HG02623 (cell line): ENCODE results near the gene MACF1.

Experiments
- ATAC-seq: cut with Tn5 transposase; IDR thresholded peaks from one replicate; pipeline ENCODE4 v1.9.1; 2021; ENCODE audit warnings: moderate library complexity; ENCODE audit not compliant: unreplicated experiment

The MACF1 gene

GRCh38 chr1:39293375-39294070, 89.0 kb downstream of the MACF1 start:
- ATAC-seq = no peak

- no peak for ATAC-seq
These were observed 90.0 kb downstream of the MACF1 start for GRCh38 chr1:39294531-39294930.

DNA sequence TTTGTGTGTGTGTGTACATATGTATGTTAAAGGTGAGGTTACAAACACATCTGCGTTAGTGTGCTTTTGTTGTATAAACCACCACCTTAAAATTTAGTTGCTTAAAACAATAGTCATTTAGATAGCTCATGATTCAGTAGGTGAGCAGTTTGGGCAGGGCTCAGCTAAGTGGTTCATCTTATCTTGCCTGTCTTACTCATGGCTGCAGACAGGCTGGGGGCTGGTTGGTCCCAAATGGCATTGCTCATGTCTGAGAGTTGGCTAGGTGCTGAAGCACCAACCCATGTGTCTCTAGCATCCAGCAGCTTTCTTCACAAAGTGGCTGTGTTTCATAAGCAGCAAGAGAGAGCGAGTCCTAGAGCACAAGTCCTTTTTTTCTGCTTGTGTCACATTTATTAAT, 91.4 kb downstream of the MACF1 start:
- ATAC-seq = no peak

DNA sequence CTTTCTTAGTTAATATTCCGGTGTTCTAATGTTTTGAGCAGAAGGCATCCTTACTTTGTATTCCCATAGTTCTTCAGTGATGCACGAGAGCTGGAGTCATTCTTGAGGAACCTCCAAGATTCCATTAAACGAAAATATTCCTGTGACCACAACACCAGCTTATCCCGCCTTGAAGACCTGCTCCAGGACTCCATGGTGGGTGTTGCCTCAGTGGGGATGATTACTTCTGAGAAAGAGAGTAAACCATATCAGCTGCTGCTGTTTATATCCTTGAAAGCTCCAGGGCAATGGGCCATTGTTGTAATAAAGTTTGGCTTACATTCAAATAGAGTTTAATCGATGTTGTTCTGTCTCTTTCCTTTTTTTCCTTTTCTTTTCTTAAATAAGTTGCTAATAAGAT, 93.1 kb downstream of the MACF1 start:
- no peak for ATAC-seq

DNA sequence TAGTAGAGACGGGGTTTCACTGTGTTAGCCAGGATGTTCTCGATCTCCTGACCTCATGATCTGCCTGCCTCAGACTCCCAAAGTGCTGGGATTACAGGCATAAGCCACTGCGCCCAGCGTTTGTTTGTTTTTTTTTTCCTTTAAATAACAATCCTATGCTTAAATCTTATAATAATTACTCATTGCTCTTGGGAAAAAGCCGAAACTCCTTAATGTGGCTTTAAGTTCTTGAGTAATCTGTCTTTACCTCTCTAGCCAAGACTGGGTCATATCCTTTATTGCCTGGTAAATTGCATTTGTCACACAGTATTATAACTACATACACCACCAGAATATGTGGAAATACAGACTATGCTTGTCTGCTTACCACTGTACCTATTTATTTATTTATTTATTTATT, 97.1 kb downstream of the MACF1 start:
- ATAC-seq = no peak

- no peak for ATAC-seq
These were observed 101.1 kb downstream of the MACF1 start for GRCh38 chr1:39305555-39305954.

DNA sequence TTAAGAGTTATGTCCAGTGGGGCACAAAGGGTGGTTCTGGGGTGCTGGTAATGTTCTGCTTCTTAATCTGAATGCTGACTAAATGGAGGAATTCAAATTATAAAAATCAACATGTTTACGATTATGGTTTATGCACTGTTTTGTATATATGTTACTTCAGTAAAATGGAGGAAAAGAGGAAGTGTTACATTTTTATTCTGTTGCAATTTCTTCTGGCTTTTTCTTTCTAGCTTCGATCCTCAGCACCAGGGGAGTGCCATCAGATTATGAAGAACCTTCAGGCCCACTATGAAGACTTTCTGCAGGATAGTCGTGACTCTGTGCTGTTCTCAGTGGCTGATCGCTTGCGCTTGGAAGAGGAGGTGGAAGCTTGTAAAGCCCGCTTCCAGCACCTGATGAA, 105.5 kb downstream of the MACF1 start:
- no peak for ATAC-seq

- ATAC-seq = no peak
These were observed 106.2 kb downstream of the MACF1 start for GRCh38 chr1:39310691-39311090.

DNA sequence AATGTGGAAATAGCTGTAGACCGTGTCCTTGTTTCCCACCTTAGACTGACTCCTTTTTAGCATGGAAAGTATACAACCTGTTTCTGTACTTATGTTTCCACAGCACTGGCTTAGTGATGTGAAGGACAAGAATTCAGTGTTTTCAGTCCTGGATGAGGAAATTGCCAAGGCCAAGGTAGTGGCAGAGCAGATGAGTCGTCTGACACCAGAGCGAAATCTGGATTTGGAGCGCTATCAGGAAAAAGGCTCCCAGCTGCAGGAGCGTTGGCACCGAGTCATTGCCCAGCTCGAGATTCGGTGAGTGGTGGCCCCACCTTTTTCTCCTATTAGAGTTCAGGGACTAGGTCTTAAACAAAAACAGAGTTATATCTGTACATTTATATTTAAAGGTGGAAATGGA, 112.6 kb downstream of the MACF1 start:
- ATAC-seq = no peak

DNA sequence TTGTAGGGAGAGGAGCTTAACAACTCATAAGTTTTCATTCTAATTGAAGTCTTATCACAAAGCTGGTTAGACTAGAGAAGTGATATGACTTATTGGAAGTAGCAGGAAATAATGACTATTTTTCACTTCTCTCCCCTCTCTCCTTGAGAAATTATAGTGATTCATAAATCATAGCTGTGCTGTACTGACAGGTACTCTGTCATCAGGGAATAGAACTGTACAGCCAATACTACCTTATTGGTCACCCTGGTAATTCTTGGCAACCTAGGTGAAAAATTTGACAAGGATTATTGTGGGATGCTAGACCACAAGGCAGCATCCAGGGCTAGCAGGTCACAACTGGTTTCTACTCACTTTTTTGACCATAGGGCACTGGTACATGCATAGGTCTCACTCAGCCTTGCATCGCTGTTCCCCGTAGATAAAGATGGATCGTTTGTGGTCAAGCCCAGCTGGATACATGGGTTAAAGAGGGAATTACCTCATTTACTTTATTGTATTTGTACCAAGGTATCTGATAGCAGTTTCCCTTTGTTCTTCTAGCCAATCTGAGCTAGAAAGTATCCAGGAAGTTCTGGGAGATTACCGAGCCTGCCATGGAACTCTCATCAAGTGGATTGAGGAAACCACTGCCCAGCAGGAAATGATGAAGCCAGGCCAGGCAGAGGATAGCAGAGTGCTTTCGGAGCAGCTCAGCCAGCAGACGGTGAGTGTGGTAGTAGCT, 113.6 kb downstream of the MACF1 start:
- ATAC-seq = no peak

GRCh38 chr1:39321979-39322378, 117.5 kb downstream of the MACF1 start:
- ATAC-seq = no peak

DNA sequence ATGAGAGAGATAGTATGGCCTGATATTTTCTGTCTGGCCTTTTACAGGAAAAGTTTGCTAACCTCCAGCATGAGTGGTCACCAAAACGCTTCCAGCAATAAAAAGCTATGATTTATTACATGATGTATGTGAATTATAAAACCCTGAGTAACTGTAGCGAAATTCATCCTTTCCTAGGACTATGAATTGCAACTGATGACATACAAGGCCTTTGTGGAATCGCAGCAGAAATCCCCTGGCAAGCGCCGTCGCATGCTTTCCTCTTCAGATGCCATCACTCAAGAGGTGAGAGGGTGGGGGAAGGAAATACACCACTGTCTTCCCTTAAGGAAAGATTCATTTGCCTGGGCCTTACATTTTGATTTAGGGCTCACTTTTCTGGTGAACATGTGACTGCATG, 117.9 kb downstream of the MACF1 start:
- ATAC-seq = no peak

DNA sequence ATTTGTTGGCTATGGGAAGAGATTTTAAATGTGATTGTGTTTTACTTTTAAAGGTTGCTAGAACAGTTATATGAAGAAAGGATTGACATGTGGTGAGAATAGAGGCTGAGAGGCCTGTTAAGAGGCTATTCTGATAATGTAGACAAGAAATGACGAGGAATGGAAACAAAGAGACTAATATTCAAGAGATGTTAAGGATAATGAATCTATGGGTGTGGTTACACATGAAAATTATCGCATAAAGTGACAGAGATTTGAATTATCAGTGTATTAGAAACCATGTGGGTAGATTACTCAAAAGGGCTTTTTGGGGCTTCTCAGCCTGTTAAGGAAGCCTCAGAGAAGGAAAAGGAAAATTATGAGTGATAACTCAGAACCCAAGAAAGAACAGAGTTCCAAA, 120.4 kb downstream of the MACF1 start:
- ATAC-seq = no peak

DNA sequence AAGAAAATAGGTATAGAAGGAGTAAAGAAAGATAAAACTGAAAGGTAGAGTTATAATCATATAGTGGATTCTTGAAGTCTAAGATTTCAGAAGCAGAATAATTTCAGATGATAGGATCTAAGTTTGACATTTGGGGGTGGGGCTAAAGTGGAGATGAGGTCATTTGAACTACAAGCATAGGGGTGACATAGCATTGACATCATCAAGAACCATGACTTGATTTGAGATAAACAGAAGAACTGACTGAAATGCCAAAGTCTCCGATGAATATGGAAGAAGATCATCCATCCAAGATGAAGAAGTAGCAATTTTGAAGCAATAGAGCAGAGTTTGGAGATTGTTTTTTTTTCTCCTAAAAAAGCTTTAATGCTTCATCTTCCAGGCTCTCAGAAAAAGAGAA, 122.3 kb downstream of the MACF1 start:
- ATAC-seq = no peak

DNA sequence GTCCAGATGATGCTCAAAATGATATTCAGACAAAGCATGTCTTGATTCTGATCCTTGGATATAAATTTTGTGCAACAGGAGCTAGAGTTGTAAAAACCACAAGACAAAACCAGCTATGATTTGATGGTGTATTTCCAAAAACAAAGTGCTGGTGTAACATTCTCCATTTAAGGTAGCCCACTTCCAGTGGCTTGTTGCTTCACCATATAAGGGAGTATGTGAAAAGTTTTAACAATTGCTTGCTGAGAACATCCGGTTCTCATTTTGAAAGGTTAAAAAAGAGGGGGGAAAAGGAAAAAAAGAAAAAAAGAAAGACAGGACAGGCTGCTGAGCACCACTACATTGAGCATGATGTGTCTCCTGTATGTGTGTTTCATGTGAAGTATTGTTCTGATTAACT, 123.6 kb downstream of the MACF1 start:
- ATAC-seq = no peak

DNA sequence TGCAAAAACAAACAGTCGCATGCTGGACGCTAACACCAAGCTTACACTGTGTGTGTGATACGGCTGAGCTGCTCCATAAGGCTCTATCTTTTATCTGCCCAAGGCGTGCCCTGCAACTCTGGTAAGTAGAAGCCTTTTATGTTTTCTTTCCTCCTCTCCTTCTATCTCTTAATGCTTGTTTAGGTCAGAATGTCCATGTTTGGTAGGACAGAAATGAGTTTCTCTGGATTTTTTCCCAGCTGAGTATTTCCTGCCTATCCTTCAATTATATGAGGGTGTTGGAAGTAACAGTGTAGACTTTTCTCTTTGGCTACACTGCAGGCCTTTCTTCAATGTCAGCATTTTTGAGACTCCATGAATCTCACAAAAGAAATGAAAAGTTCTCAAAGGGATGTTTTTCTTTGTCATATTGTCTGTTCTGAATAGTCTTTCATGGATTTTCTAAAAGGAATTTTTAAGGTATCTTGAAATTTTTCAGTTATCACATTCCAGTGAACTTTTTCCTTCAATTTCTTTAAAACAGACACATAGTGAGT, 124.2 kb downstream of the MACF1 start:
- no peak for ATAC-seq

DNA sequence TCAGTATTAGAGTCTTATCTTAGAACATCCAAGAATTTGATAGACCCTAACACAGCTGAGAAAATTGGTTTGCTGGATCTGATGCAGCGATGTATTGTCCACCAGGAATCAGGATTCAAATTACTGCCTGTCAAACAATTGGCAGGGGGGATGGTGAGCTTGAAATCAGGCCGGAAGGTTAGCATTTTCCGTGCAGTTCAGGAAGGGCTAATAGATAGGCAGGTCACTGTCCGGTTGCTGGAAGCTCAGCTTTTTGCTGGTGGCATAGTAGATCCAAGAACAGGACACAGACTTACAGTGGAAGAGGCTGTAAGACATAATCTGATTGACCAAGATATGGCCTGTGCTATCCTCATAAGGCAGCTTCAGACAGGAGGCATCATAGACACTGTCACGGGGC, 127.2 kb downstream of the MACF1 start:
- no peak for ATAC-seq

DNA sequence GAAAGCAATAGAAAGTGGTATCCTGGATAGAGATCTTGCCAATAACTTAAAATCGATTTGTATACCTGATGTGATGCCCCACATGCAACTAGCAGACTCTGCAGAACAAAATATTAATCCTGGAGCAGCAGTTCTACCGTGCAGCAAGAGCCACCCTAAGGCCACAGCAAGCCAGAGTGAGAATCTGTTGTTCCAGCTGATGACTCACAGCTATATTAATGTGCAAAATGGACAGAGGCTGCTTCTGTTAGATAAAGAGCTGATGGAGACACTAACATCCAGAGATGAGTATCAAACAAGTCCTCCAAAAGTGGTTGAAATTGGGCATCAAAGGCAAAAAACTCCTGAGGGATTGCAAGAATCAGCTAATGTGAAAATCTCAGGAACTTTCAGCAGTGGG, 127.8 kb downstream of the MACF1 start:
- no peak for ATAC-seq

GRCh38 chr1:39332828-39333227, 128.3 kb downstream of the MACF1 start:
- no peak for ATAC-seq

- no peak for ATAC-seq
These were observed 128.8 kb downstream of the MACF1 start for GRCh38 chr1:39333296-39333695.

DNA sequence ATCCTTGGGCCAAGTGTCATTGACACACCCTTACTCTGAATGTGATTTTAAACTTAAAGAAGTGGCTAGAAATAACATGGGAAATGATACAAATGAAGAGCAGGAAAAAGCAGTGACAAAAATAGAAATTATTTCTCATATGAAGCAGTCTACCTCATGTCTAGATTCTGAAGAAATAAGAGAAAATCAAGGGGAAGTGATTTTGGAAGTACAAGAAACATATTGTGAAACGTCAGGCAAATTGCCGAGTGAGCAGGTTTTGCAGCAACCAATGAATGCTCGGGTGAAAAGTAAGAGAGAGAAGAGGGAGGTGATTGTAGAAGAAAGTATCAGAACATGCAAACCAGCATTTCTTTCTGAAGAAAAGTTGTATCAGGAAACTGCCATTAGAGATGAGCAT, 130.7 kb downstream of the MACF1 start:
- ATAC-seq = no peak

DNA sequence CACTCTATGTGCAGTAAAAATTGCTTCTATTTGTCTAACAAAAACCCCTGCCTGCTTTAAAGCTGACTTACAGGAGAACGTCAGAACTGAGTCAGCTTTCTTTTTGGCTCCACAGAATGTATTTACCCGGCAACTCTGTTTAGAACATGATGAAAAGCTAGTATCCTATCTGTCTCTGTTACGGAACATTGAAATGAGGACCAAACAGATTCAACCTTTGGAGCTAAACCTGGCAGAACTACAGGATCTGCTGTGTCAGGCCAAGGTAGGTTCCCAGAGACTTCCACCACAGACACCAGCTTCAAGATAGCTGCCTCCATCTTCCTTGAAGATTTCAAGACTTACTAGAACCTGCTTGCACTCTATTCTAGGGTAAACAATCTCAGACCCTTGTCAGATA, 132.6 kb downstream of the MACF1 start:
- no peak for ATAC-seq

DNA sequence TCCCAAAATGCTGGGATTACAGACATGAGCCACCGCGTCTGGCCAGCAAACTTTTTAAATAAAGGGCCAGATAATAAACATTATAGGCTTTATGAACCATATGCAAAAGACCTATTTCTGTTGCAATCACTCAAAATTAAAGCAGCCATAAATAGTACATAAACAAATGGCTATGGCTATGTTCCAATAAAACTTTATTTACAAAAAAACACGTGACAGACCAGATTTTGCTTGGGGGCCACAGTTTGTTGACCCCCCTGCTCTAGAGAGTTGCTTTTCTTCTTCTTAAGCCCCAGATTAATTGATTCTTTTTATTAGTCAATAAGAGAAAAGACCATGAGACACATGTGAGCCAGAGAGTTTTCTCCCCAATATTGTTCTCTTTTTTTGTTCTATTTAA, 138.3 kb downstream of the MACF1 start:
- ATAC-seq = no peak
